ENCODE measurements around the gene CACFD1.

DNA sequence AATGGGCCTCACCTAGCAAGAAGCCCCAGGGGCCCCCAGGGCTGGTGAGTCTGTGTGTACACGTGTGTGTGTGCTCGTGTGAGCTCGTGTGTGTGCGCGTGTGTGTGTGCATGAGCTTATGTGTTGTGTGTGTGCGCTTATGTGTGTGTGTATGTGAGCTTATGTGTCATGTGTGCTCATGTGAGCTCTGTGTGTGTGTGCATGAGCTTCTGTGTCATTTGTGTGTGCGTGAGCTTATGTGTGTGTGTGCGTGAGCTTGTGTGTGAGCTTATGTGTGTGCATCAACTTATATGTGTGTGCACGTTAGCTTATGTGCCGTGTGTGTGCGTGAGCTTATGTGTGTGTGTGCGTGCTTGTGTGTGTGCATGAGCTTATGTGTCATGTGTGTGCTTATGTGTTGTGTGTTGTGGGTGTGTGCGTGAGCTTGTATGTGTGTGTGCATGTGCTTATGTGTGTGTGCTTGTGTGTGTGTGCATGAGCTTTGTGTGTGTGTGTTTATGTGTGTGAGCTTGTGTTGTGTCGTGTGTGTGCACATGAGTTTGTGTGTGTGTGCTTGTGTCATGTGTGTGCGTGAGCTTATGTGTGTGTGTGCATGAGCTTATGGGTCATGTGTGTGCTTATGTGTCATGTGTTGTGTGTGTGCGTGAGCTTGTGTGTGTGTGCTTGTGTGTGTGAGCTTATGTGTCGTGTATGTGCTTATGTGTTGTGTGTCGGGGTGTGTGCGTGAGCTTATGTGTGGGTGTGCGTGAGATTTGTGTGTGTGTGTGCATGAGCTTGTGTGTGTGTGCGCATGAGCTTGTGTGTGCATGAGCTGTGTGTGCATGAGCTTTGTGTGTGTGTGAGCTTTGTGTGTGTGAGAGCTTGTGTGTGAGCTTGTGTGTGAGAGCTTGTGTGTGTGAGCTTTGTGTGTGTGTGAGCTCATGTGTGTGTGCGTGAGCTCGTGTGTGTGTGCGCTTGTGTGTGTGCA lies 35.8 kb downstream of the CACFD1 start:
- TF ChIP-seq, protein P1, sequence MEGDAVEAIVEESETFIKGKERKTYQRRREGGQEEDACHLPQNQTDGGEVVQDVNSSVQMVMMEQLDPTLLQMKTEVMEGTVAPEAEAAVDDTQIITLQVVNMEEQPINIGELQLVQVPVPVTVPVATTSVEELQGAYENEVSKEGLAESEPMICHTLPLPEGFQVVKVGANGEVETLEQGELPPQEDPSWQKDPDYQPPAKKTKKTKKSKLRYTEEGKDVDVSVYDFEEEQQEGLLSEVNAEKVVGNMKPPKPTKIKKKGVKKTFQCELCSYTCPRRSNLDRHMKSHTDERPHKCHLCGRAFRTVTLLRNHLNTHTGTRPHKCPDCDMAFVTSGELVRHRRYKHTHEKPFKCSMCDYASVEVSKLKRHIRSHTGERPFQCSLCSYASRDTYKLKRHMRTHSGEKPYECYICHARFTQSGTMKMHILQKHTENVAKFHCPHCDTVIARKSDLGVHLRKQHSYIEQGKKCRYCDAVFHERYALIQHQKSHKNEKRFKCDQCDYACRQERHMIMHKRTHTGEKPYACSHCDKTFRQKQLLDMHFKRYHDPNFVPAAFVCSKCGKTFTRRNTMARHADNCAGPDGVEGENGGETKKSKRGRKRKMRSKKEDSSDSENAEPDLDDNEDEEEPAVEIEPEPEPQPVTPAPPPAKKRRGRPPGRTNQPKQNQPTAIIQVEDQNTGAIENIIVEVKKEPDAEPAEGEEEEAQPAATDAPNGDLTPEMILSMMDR (IDR thresholded peaks at IDR 0.05; ENCODE audit: low read depth, low read length) = no peak
- no peak for TF ChIP-seq POLR2A (IDR thresholded peaks at IDR 0.05; ENCODE audit: extremely low read depth, insufficient read length)
- TF ChIP-seq, protein P2, sequence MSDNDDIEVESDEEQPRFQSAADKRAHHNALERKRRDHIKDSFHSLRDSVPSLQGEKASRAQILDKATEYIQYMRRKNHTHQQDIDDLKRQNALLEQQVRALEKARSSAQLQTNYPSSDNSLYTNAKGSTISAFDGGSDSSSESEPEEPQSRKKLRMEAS (IDR thresholded peaks at IDR 0.05; ENCODE audit: low read depth, low read length) = no peak
